UCSD-AML1 (cell line): Measurements from ENCODE around the gene C6.
"Not testable (repeated sequence)": the region's sequence is repeated elsewhere in the genome, so short reads cannot be mapped to it uniquely, and the experiment has no call there.

Experiments
- DNase-seq: peaks from one replicate; lab custom pipeline; 2025; ENCODE audit not compliant: unreplicated experiment; lab: John Stamatoyannopoulos, UW

C6 gene

GRCh38 chr5:41200506-41200905 is 12.8 kb downstream of the C6 start:
- no peak for DNase-seq

- DNase-seq = no peak
Measured at GRCh38 chr5:41199660-41200059, 13.7 kb downstream of the C6 start.

- no peak for DNase-seq
Measured at GRCh38 chr5:41196197-41196596, 17.1 kb downstream of the C6 start.

GRCh38 chr5:41195228-41195627 is 18.1 kb downstream of the C6 start:
- no peak for DNase-seq

GRCh38 chr5:41194339-41194738 is 19.0 kb downstream of the C6 start:
- no peak for DNase-seq

- no peak for DNase-seq
Measured at GRCh38 chr5:41193456-41194205, 19.7 kb downstream of the C6 start.

- no peak for DNase-seq
Measured at GRCh38 chr5:41191249-41191648, 22.1 kb downstream of the C6 start.

GRCh38 chr5:41186143-41186542 is 27.2 kb downstream of the C6 start:
- DNase-seq = no peak

- DNase-seq = not testable (repeated sequence)
Measured at GRCh38 chr5:41183331-41183730, 30.0 kb downstream of the C6 start.

GRCh38 chr5:41182666-41183065 is 30.7 kb downstream of the C6 start:
- no peak for DNase-seq

GRCh38 chr5:41181691-41182564 is 31.4 kb downstream of the C6 start:
- no peak for DNase-seq

GRCh38 chr5:41176952-41177351 is 36.4 kb downstream of the C6 start:
- DNase-seq = no peak

- no peak for DNase-seq
Measured at GRCh38 chr5:41172012-41172411, 41.3 kb downstream of the C6 start.

- no peak for DNase-seq
Measured at GRCh38 chr5:41161271-41161670, 52.1 kb downstream of the C6 start.

GRCh38 chr5:41157272-41157894 is 55.9 kb downstream of the C6 start:
- DNase-seq = no peak

- DNase-seq = no peak
Measured at GRCh38 chr5:41156739-41157138, 56.6 kb downstream of the C6 start.

- no peak for DNase-seq
Measured at GRCh38 chr5:41154491-41154890, 58.8 kb downstream of the C6 start.

- no peak for DNase-seq
Measured at GRCh38 chr5:41151564-41151963, 61.8 kb downstream of the C6 start.

GRCh38 chr5:41148448-41148847 is 64.9 kb downstream of the C6 start:
- DNase-seq = no peak

- DNase-seq = no peak
Measured at GRCh38 chr5:41145306-41145705, 68.0 kb downstream of the C6 start.

GRCh38 chr5:41143131-41143901 is 70.0 kb downstream of the C6 start:
- DNase-seq = no peak
